T-helper 2 cell (primary cell): ENCODE measurements around the gene CDKN1B.

Experiments used
- DNase-seq, 5 experiments: peaks; one replicate each; pipeline versions ENCODE4 v3.0.0 to v3.0.0-alpha.2; 2012 to 2022

Gene CDKN1B

DNA sequence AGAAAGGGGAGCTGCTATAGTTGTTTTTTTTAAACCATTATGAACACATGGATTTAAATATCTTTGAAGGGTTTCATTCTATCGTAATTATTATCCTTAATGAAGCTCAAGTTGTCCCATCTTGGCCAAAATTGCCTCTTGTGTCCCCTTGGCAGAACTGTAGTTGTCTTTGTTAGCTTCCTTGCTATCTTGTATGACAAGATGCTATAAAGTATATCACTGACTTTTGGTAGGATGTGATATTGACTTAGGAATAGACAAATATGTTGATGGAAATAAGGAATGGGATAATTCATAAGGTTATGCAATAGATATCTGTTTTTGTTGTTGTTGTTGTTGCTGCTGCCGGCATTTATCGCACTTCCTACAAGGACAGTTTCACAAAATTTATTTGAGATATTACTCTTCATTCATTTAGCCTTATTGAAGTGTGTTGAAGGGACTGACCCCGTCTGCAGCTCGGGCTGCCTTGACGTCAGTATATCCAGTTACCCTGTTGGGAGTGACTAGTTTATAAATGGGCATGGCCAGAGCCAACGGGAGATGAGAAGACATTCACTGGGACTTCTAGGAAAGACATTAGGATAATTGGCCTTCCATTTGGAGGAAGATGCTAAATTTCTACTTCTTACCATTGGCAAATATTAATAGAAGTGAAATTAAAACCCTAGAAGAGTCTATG, 42.2 kb downstream of the CDKN1B start:
- no peak for DNase-seq

DNA sequence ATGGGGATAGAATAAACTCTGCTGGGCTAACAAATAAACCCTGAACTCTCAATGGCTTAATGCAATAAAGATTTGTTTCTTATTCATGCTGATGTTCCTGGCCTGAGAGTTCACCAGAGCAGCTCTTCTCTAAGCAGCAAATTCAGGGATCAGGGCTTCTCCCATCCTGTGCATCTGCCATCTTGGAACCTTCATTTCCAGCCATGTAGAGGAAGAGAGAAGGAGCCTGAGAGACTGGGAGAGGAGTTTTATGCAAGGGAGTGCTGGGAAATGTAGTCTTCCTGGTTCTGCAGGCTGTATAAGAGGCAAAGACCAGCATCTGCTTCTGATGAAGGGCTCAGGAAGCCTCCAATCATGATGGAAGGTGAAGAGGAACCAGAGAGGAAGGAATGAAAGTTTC, 47.7 kb downstream of the CDKN1B start:
- no peak for DNase-seq

DNA sequence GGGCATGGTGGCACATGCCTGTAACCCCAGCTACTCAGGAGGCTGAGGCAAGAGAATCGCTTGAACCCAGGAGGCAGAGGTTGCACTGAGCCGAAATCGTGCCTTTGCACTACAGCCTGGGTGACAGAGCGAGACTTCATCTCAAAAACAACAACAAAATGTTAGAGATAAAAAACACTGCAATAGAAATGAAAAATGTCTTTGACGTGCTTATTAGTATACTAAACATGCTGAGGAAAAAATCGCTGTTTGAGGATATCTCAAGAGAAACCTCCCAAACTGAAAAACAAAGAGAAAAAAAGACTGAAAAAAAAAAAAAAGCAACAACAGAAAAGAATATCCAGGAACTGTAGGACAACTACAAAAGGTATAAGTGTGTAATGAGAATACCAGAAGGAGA, 53.1 kb downstream of the CDKN1B start:
- DNase-seq = no peak
